NB4 (cell line): ENCODE measurements around the gene CTNND2.

ENCODE experiments used
- CTCF ChIP-seq: IDR thresholded peaks from one replicate; pipeline ENCODE4 v1.5.1; 2012; ENCODE audit warnings: low read depth, low read length
- MAX ChIP-seq: IDR thresholded peaks from 2 replicates; pipeline ENCODE4 v1.6.1; 2011; ENCODE audit warnings: low read depth, low read length
- MYC ChIP-seq: IDR thresholded peaks from 2 replicates; pipeline ENCODE4 v1.6.1; 2011; ENCODE audit warnings: low read depth, low read length
- POLR2A ChIP-seq: IDR thresholded peaks from 2 replicates; pipeline ENCODE4 v1.6.1; 2011; ENCODE audit warnings: mild to moderate bottlenecking; ENCODE audit not compliant: insufficient read length; ENCODE audit errors: extremely low read depth

- TF ChIP-seq CTCF: no peak
- TF ChIP-seq POLR2A: no peak
- no peak for TF ChIP-seq MYC
- TF ChIP-seq MAX: no peak
Measured at GRCh38 chr5:11230890-11231289, 673.4 kb downstream of the CTNND2 start.
